ENCODE measurements around the gene NRARP. TPM values are rescaled to one million over a fixed set of nuclear protein-coding genes. Genes with fewer than 3 reads are reported as not detected.

NRARP gene
- polyA plus RNA-seq, 1 experiment = 0.22 TPM

- POLR2A ChIA-PET = interaction anchor here (0.7 to 2.6 kb wide), 2 partner anchors 10 to 27 kb away, joined by 4 to 9 read pairs; partner anchors contain the start of genes TOR4A and TUBB4B
- TF ChIP-seq, protein P1, sequence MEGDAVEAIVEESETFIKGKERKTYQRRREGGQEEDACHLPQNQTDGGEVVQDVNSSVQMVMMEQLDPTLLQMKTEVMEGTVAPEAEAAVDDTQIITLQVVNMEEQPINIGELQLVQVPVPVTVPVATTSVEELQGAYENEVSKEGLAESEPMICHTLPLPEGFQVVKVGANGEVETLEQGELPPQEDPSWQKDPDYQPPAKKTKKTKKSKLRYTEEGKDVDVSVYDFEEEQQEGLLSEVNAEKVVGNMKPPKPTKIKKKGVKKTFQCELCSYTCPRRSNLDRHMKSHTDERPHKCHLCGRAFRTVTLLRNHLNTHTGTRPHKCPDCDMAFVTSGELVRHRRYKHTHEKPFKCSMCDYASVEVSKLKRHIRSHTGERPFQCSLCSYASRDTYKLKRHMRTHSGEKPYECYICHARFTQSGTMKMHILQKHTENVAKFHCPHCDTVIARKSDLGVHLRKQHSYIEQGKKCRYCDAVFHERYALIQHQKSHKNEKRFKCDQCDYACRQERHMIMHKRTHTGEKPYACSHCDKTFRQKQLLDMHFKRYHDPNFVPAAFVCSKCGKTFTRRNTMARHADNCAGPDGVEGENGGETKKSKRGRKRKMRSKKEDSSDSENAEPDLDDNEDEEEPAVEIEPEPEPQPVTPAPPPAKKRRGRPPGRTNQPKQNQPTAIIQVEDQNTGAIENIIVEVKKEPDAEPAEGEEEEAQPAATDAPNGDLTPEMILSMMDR (IDR thresholded peaks at IDR 0.05; ENCODE audit: low read depth, low read length) = no peak
- DNase-seq (ENCODE audit: low read depth, low spot score) = no peak
- Histone ChIP-seq H3K27ac (ENCODE audit: low read depth, low read length) (peak overlapping the region; percentile 57), H3K9me3 (ENCODE audit: control insufficient read depth, insufficient read depth, low read length) (no peaks in the 10 kb centered on the region; the same call in 1 of the 2 replicates), H3K27me3 (ENCODE audit: control insufficient read depth, insufficient read depth, low read length) (no peaks in the 10 kb centered on the region), H3K4me3 (ENCODE audit: low read depth, low read length) (no peak overlapping the region)
- CTCF ChIA-PET = no interaction called here
Measured at GRCh38 chr9:137267933-137268355, 34.1 kb downstream of the NRARP start.

DNA sequence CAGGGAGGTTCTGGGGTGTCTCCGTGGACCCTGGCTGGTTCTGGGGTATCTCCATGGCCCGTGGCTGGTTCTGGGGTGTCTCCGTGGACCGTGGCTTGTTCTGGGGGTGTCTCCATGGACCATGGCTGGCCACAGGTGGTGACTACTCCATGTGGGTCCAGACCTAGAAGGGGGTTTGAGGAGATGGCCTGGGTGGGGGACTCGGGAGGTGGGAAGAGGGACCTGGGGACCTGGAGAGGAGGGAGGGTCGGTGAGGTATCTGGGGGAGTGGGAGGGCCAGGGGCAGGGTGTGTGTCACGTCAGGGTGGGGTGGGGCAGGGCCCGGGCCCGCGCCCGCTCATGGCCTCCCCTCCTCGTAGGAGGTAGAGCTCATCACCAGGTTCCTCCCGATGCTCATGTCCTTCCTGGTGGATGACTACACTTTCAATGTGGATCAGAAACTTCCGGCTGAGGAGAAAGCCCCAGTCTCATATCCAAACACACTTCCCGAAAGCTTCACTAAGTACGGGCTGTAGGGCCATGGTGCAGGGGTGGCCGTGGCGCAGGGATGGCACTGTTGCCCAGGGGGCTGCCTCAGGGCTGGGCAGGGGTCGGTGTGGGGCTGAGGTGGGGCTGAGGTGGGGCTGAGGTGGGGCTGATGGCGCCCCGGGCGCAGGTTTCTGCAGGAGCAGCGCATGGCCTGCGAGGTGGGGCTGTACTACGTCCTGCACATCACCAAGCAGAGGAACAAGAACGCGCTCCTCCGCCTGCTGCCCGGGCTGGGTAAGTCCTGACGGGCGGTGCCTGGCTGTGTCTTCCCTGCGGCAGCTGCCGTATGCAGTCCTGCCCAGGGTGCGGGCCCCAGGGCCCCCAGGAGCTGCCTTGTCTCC lies 35.3 kb downstream of the NRARP start:
- CTCF ChIA-PET = no interaction called here
- DNase-seq (ENCODE audit: low read depth, low spot score) = no peak
- POLR2A ChIA-PET = interaction anchor here (0.9 to 1.0 kb wide), 2 partner anchors 10 to 26 kb away, joined by 3 read pairs; partner anchors contain the start of gene TUBB4B

DNA sequence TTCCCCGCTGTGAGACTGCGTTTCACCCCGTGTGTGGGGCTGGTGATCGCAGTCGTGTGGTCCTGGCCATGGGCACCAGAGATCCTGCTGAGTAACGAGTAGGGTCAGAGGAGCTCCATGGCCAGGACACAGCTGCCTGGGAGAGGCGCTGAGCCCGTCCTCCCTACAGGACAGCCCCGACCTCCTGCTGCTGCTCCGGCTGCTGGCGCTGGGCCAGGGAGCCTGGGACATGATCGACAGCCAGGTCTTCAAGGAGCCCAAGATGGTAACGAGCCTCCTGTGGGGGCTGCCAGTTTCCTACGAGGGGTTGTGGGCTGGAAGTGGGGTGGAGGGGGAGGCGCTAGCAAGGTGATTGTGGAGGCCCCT lies 35.9 kb downstream of the NRARP start:
- Histone ChIP-seq H3K4me3 (ENCODE audit: low read depth, low read length) (no peak overlapping the region), H3K27ac (ENCODE audit: low read depth, low read length) (no peak overlapping the region), H3K9me3 (ENCODE audit: control insufficient read depth, insufficient read depth, low read length) (no peaks in the 10 kb centered on the region; the same call in 1 of the 2 replicates), H3K27me3 (ENCODE audit: control insufficient read depth, insufficient read depth, low read length) (no peaks in the 10 kb centered on the region)
- CTCF ChIA-PET = no interaction called here
- DNase-seq (ENCODE audit: low read depth, low spot score) = no peak
- POLR2A ChIA-PET = interaction anchor here (0.9 to 1.3 kb wide), 3 partner anchors 10 to 26 kb away, joined by 3 to 5 read pairs (median 3); partner anchors contain the start of genes TOR4A and TUBB4B
- TF ChIP-seq, protein P1 (IDR thresholded peaks at IDR 0.05; ENCODE audit: low read depth, low read length) = no peak

More for the DNA sequence above, 35.3 kb downstream of the NRARP start:
- H3K27ac ChIP-seq (ENCODE audit: low read depth, low read length) = no peak overlapping the region
- no peaks in the 10 kb centered on the region for H3K27me3 ChIP-seq (ENCODE audit: control insufficient read depth, insufficient read depth, low read length)
- H3K9me3 ChIP-seq (ENCODE audit: control insufficient read depth, insufficient read depth, low read length) = no peaks in the 10 kb centered on the region; the same call in 1 of the 2 replicates
- no peak overlapping the region for H3K4me3 ChIP-seq (ENCODE audit: low read depth, low read length)
- TF ChIP-seq, protein P1 (IDR thresholded peaks at IDR 0.05; ENCODE audit: low read depth, low read length) = no peak

DNA sequence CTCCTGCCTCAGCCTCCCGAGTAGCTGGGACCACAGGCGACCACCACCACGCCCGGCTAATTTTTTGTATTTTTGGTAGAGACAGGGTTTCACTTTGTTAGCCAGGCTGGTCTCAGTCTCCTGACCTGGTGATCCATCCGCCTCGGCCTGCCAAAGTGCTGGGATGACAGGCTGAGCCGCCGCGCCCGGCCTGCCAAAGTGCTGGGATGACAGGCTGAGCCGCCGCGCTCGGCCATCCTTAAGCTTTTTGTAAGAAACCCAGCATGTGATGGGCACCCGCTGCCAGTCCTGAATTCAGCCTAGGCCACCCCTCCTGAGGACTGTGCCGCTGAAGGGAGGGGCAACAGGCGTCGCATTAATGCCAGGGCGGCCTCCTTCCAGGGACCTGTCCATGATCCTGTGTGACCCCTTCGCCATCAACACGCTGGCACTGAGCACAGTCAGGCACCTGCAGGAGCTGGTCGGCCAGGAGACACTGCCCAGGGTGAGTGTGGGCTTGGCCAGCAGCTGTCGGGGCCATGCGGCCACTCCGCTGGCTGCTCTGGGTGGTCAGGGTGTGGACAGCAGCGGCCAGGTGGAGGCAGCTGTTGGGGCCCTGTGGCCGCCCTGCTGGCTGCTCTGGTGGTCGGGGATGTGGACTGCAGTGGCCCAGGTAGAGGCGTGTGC lies 36.4 kb downstream of the NRARP start:
- TF ChIP-seq, protein P1 (IDR thresholded peaks at IDR 0.05; ENCODE audit: low read depth, low read length) = no peak
- no peaks in the 10 kb centered on the region; the same call in 1 of the 2 replicates for H3K9me3 ChIP-seq (ENCODE audit: control insufficient read depth, insufficient read depth, low read length)
- no peak overlapping the region for H3K27ac ChIP-seq (ENCODE audit: low read depth, low read length)
- ChIA-PET CTCF (no interaction called here), POLR2A (interaction anchor here (0.8 to 1.3 kb wide), 3 partner anchors 9 to 25 kb away, joined by 3 to 5 read pairs (median 3); partner anchors contain the start of gene TOR4A)
- DNase-seq (ENCODE audit: low read depth, low spot score) = no peak
- H3K27me3 ChIP-seq (ENCODE audit: control insufficient read depth, insufficient read depth, low read length) = no peaks in the 10 kb centered on the region
- H3K4me3 ChIP-seq (ENCODE audit: low read depth, low read length) = no peak overlapping the region

Measured in AG04450 (cell line).